HG03066 (cell line): ENCODE results near the gene PTPRH.

Experiments
- ATAC-seq: cut with Tn5 transposase; IDR thresholded peaks from one replicate; pipeline ENCODE4 v1.9.1; 2021; ENCODE audit warnings: low read depth; ENCODE audit not compliant: unreplicated experiment

The PTPRH gene

GRCh38 chr19:55208880-55209692 lies at the start of gene PTPRH:
PTPRH (minus strand) TSS chr19:55209501; CDS start chr19:55209433, 68 bp downstream.
- no peak for ATAC-seq

- peak; percentile 4 for ATAC-seq
Observed at GRCh38 chr19:55258476-55258827, 49.2 kb upstream of the PTPRH start.

- ATAC-seq, result no peak
Observed at GRCh38 chr19:55257461-55258420, 48.4 kb upstream of the PTPRH start.

- ATAC-seq, result no peak
Observed at GRCh38 chr19:55256562-55257460, 47.5 kb upstream of the PTPRH start.

GRCh38 chr19:55255618-55256423 lies 46.5 kb upstream of the PTPRH start:
- no peak for ATAC-seq

GRCh38 chr19:55254625-55254977 lies 45.3 kb upstream of the PTPRH start:
- no peak for ATAC-seq

GRCh38 chr19:55253842-55254624 lies 44.7 kb upstream of the PTPRH start:
- no peak for ATAC-seq

- no peak for ATAC-seq
Observed at GRCh38 chr19:55252760-55253663, 43.7 kb upstream of the PTPRH start.

GRCh38 chr19:55251341-55252081 lies 42.2 kb upstream of the PTPRH start:
- ATAC-seq, result no peak

- ATAC-seq, result no peak
Observed at GRCh38 chr19:55250262-55251036, 41.1 kb upstream of the PTPRH start.

GRCh38 chr19:55249841-55250240 lies 40.5 kb upstream of the PTPRH start:
- ATAC-seq, result no peak

GRCh38 chr19:55248704-55249103 lies 39.4 kb upstream of the PTPRH start:
- no peak for ATAC-seq

GRCh38 chr19:55248166-55248675 lies 38.9 kb upstream of the PTPRH start:
- ATAC-seq, result no peak

- ATAC-seq, result no peak
Observed at GRCh38 chr19:55247621-55248099, 38.4 kb upstream of the PTPRH start.

- no peak for ATAC-seq
Observed at GRCh38 chr19:55246462-55247451, 37.5 kb upstream of the PTPRH start.
